GM21447 (cell line): ENCODE results near the gene SSRP1.

Experiments used
- ATAC-seq: cut with Tn5 transposase; IDR thresholded peaks from one replicate; pipeline ENCODE4 v1.9.1; 2021; ENCODE audit not compliant: unreplicated experiment

The SSRP1 gene

DNA sequence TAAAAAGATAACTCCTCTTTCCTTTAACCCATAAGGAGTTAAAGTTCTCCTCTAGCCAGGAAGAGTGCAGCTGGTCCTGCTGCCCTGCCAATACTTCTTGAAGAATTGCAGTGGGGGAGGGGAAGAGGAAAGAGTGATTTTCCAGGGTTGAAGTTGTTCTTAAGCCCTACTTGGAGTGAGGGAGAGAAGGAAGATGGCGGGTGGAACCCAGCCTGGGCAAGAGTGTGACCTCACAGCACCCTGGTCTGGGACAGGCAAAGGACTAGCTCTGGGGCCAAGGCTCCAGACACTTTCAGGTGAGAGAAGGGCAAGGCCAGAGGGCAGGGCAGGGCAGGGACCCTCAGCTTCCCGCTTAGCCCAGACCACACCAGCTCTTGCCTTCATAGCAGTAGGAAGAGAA is 17.5 kb downstream of the SSRP1 start:
- no peak for ATAC-seq

DNA sequence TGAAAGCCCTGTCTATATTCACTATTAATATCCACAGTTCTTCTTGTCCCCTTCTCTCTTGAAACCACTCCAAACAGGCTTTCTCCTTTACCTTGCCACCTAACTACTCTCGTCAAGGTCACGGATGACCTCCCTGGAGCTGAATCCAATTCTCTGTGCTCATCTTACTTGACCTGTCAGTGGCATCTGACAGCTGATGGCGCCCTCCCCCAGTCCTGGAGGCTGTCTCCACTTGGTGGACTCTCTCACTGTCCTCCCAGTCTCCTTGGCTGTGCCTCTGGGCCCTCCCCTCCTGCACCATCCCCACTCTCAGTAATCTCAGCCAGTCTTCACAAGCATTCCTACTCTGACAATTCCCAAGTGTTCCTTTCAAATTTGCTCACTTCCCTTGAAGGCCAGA is 19.7 kb downstream of the SSRP1 start:
- no peak for ATAC-seq

DNA sequence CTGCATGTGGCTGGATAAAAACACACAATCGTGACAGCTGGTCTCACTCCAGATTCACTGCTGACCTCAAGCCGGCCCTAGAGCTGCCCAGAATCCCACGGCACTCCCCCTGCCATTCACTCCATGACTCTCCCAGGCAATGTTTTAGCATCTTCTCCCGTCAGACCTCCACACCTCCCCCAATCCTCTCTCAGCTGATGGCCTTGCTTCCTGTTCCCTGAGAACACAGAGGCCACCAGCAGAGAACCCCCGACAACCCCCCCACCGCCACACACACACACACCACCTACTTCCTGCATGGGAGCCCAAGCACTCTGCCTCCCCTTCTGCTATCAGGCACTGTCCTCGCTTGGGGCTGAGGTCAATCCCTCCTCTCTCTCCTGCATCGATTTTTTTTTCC is 20.2 kb downstream of the SSRP1 start:
- no peak for ATAC-seq

DNA sequence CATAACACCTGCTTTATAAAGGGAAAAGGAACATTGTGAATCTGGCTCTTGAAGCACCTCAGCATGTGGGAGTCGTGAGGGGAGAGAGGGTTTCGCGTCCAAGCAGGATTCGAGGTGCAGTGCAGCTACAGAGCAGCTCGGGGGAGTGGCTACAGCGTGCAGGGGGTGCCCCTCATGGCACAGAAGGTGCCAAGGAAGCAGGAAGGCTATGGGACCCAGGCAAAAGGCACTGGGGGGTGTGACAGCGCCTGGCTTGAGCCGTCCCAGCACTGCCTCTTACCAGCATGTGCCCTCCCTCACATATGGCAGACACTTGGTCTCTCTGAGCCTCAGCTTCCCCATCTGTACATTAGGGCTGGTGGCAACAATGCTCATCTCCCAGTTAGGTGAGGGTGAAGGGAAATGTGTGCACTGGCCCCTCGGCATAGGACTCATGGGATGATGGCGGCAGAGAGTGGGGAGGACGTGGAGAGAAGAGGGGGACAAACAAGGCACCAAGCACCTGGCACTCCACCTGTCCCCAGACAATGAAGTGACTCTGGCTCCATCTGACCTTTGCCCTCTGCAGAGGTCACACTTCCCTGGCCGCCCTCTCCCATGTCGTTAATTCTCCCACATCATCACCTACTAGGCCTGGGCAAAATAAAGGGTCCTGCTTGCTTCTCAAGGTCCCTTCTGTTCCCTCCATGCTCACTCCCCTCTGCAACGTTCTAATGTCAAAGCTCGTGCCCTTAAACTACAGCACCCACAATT is 21.3 kb downstream of the SSRP1 start:
- no peak for ATAC-seq

DNA sequence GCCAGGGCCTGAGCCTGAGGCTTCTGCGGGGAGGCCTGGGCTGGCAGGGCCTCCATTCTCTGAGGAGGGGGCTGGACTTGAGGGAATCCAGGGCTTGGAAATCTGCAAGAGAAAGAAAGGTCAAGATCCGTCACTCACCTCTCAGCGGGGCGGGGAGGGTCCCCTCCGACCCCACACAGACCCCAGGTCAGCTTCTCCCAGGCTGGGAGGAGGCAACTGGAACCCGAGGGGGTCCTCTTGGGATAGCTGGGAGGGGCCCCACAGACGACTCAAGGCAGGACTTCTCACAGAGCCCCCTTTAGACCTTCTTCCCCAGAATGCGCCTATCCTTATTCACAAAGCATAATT is 21.9 kb downstream of the SSRP1 start:
- ATAC-seq, result no peak

DNA sequence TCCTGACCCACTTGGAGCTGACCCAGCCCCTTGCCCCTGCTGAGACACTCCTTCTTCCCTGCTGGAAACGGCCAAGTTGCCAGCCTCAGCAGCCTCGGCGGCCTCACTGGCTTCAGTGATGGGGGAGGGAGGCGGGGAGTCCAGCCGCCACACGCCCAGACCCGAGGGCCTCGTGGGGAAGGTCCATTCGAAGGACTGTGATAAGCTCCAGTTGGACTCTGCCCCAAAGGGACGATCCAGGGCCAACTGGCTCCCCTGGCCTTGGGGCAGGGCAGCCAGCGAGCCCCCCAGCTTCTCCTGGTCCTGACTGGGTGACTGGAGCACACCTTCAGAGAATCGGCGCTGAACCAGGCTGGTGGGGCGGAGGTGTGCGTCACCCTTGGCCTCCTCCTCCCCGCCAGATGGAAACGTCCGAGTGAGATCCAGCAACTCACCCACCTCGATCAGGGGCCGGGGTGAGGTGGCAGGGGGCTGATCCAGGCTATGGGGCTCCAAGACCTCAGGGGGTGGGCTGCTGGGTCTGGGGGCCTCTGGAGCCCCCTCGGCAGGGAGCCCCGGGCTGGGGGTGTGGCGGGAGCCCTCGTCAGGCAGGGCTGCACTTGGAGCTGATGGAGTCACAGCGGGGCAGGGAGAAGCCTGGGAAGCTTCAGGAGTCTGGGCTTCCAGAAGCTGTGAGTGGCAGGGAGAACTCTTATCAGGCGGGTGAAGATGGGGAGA is 22.5 kb downstream of the SSRP1 start:
- no peak for ATAC-seq

DNA sequence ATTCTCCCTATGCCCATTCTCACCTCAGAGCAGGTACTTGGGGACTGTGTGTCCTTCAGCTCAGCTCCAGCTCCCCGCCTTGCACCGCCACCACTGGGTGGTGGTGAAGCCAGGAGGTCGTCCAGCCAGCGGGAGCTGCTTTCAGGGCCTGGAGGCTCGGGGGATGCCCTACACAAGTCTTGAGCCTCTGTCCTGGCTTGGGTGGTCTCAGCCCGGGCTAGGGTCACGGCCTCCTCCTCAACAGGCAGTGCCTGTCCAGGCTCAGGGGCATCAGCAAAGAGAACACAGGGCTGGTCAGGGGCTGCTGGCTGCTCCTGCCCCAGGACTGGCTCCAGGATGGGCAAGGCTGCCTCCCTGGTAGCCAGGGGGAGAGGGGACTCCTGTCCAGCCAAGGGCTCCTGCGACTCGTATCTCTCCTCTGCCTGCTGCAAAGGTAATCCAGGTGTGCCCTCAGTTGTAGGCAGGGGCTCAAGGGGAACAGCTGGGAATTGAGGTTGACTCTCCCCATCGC is 23.1 kb downstream of the SSRP1 start:
- ATAC-seq, result no peak

DNA sequence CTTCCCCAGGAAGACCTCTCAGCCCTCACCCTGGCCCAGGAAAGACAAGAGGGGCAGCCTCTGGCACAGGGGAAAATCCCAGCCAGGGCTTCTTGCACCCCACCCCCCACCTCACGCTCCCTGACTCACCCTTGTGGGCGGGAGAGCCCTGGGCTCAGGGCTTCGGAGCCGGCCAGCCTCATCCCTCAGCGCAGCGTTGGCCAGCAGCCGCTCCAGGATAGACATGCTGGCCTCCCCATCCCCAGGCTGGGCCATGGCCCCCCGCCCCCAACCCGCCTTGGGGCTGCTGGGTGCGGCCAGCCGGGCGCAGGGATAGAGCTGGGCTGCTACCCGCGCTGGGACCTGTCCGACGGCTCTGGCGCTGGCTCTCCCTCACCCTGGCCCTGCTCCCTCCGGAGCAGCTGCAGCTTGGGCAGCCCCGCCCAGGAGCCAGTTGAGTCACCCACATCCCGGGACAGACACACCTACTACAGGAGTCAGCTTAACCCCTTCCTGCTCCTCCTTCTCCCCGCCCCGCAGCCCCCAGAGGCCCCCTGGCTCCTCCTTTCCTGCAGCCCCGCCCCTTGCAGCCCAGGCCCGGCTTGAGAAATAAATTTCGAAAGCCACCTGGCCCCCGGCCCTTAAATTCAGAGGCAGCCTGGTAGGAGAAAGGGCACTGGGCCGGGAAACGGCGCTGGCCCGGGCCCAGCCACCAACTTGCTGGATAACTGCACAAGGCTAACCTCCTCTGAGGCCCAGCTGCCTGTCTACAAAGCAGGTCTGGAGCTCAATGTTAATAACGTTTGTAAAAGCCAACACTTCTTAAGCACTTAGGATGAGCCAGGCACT is 24.4 kb downstream of the SSRP1 start:
- peak; percentile 99 for ATAC-seq

DNA sequence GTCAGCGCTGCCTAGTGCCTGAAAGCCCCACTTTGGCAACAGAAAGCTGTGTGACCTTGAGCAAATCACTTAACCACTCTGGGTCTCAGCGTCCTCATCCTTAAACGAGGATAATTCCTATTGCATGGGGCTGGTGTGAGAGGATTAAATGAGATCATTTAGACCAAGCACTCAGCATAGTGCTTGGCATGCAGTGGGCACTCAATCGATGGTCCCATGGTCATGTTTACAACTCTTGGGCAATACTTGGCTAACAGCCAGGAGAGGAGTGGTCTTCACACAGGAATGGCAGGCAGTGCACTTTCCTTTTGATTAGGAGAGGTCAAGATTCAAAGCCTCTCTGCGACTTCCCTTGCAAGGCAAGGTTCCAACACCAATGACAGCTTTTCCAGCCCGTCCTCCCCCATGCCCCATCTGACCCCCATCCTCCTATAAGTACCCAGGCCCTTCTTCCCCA is 25.0 kb downstream of the SSRP1 start:
- ATAC-seq, result no peak

DNA sequence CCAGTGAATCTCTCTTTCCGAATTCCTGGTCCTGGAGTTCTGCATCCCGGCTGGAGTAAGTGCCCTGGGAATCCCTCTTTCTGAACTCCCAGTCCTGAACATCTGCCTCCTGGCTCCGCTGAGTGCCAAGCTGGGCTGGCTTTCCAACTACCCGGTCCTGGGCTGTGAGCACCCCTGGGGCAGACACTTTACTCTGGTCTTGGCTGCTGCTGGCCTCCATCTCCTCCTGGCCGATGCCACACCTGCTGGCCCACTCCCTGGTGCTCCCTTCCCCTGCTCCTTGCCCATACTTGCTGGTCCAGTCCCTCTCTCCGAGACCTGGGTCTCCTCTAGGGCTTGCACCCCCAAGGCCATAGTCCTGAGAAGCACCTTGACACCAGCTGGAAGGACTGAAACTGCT is 25.6 kb downstream of the SSRP1 start:
- ATAC-seq, result no peak

DNA sequence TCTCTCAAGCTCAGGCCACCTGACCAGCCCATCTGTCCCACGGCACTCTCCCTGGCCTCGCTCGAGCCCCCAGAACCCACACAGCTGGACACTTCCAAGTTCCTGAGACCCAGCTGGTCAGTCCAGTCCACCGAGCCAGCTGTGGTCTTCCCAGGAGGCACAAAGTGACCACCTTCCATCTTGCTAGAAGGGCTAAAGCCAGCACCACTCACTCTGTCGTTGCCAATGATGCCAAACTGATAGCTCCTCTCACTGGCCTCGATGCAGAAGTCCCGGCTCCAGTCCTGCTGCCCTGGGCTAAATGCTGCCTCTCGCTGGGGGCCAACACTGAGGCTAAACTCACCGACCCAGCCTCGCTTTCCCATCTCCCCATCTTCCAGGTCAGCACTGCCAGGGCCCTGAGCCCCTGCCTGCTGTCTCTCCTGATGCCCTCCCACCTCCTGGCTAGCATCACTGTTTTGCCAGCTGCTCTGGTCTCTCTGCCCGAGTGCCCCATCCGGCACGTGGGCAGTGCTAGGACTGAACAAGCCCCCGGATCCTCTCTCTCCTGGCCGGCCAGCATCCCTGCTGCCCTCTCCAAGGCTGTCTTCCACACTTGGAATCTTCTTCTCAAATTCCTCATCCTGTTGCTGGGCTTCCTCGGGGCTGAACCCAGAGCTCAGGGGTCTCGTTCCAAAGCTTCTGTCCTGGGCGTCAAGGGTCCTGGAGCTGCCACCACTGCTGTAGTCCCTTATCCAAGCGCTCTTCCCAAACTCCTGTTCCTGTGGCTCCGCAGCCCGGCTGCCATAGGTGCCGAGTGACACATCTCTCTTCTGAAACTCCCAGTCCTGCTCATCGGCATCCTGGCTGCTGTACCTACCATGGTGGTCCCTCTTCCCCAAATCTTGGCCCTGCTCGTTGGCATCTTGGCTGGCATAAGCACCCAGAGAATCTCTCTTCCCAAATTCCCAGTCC is 26.3 kb downstream of the SSRP1 start:
- no peak for ATAC-seq

DNA sequence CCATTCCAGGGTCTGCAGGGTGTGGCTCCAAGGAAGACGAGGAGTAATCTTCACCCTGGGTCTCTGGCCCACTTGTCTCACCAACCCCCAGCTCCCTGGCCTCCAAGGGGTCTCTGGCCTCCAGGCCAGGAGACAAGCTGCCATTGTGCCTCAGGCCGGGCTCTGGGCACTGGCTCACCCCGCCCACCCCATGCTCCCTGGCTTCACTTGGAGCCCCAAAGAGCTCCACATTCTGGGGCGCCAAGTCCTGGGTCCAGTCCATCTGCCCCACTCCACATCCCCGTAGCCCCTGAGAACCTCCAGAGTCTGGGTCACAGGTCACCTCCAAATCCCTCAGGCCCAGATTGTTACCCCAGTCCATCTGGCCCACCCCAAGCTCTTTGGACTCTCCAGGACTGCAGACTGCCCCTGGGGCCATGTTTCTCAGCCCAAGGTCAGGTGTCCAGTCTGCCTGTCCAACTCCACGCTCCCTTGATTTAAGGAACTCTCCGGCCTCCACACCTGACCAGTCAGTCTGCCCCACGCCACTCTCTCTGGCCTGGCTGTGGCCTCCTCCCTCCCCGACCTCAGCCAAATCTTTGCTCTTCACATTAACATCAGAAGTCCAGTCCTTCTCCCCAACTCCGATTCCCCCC is 27.1 kb downstream of the SSRP1 start:
- no peak for ATAC-seq

DNA sequence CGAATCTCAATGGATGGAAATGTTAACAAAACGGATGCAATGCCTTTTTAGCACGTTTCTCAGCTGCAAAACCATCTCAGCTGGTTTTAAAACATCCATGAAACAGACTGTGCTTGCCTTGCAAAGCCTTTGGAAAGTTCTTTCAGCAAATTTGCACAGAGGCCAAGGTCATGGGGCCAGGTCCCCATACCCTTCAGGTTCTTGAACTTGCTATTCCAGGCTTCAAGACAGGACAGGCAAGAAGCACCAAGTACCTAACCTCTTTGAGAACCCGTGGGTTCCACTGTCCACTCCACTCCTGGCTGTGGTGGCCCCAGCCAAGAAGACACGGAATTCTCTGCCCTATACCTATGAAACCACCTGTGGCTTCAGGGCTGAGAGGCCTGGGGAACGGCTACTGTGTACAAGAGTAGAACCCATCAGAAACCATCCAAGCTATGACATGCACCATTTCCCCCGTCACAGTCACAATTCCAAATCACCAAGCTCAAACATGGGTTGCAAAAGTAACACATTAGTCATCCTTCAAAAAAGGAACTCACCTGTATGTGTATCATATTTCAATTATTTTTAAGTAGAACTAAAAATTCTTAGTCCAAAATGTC is 27.9 kb downstream of the SSRP1 start:
- no peak for ATAC-seq

DNA sequence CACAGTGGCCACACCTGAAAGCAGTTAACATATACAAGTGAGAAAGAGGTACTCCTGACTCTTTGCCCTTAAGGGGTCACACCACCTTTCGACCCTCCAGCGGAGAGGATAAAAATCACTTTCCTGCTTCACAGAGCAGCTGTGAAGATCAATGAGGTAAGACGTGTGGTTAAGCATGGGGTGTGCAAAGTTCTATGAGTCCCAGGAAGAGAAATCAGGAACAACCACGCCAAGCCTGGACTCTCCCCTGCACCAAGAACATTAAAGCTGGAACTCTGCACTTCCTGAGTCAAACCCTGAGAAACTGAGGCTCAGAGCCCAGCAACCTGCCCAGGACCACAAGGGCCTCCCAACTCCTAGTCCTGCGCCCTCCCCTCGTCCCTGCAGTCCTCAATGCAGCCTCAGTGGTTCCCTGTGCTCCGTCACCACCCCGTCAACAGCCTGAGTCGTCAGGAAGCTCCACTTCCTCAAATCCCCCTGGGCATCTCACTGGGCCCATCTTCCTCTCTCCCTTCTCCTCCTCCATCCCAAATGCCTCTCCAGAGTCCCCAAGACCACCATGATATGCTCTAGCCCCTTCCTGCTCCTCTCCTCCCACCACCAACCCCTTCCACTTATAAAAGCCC is 28.6 kb downstream of the SSRP1 start:
- no peak for ATAC-seq

DNA sequence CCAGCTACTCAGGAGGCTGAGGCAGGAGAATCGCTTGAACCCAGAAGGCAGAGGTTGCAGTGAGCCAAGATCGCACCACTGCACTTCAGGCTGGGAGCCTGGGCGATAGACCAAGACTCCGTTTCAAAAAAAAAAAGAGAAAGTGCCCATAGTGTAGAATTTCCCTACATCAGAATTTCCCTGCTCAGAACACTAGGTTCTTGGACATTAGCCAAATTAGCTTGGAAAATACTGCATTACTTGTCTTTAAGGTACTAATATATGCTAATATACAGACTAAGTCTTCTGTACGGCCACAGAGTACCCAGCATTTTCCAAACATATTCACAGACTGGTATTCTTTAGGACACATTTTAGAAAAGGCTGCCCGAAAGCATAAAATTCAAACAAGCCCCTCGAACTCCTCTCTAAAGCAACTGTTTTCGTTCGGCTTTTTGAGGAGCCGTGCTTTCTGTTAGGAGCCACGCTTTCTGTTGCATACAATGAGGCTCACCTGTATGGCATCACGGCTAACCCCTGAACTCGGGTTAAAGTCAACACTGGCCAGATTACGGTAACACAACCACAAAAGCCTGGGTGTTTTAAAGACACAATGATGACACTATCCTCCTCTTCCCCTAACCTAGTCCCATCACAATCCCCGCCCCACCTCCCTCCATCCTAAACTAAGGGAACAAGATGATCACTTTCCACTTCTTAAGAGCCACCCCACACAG is 29.4 kb downstream of the SSRP1 start:
- ATAC-seq, result no peak

DNA sequence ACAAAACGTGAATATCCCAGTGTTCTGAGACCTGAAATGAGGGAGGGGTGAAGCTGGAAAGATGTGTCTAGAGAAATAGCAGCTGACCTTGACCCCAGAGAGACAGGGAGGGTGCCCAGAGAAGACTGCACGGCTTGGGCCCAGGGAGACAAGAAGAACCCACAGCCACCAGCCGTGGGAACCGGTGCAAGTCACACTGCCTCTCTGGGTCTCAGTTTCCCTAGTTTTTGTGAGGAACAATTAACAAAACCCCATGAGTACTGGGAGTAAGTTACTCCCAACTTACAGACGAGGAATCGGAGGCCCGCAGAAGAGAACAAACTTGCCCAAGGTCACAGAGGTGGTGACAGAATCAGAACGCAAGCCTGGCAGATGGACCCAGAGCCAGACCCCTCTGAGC is 30.2 kb downstream of the SSRP1 start:
- no peak for ATAC-seq

DNA sequence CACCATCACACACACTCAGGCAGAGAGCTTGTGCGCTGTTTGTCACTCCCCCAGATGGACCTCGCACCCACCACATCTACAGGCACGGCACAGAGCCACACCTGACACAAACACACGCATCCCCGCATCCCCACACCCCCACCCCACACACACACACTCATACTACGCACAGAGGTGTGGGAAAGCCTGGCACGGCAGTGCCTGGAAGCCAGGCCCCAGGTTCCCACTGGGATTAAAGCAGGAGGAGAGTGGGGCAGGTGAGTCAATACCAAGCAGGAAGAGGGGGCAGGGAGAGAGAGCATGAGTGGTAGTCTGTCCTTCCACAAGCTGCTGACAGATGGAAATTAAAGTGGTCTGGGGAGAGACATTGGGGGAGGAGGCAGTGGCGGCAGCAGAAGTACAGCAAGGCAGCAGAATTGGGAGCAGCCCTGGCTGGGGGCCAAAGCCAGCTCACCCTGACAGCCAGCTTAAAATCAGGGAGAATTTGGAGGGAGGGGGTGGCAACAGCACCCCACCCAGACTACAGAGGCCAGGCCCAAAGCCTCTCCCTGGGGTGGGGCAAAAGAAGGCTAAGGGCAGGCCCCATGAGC is 31.6 kb downstream of the SSRP1 start:
- ATAC-seq, result no peak
